ENCODE results near the gene RABAC1. TPM values are rescaled to one million over a fixed set of nuclear protein-coding genes. Genes with fewer than 3 reads are reported as not detected.
A peak's percentile ranks its signal among the peaks of the same experiment; 100 is the strongest.

RABAC1 gene
- total RNA-seq, 1 experiment from 2014 or later, result 114 TPM

DNA sequence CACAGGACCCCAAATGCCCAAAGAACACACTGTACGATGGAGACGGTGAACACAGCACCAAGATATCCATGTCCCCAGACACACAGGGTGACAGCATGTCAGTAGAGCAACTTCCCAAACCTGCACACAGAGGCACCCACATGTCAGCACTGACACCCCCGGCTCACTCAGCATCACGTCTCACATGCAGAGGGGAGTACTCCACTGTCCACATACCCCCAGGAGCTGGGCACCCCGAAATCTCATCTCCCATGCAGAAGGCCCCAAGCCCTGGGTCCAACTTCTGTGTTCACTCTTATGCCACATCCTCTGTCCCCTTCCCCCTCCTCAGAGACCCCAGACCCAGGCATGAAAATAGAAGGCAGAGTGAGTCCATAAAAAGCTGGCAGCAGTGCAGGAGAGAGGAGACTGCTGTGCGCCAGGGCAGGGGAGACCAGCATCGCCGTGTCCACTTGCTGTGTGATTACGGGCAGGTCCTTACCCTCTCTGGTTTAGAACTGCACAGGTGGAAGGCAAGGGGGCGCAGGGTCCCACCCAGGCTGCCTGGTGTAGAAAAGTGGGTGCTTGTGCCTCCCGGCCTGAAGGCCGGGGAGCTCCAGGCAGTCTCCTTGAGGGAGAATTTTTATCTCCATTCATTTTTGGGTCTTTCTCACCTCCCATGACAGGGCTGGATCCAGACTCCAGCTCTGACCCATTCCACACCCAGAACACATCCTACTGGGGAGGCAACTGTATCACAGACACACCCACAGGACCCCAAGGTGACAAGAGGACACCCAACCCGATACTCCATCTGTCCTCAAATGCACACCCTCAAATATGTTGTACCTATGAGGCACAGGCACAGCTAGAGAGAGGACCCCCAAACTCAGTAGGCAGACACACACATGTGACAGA lies 47.9 kb downstream of the RABAC1 start:
- peaks cover 41% of the 10 kb centered on the region for H3K27me3 ChIP-seq (replicated peaks; ENCODE audit: insufficient read depth, low read depth, low read length, poor library complexity)
- H3K9me3 ChIP-seq (ENCODE audit: low read depth, low read length, poor library complexity, severe bottlenecking), result no peaks in the 10 kb centered on the region
- intact Hi-C loops (cut with micrococcal nuclease; ENCODE audit: unreplicated experiment), result no loop called here
- TF ChIP-seq EZH2 (IDR thresholded peaks at IDR 0.05; ENCODE audit: borderline replicate concordance, low read depth, low read length, poor library complexity, severe bottlenecking) (no peak), CTCF (conservative IDR thresholded peaks at IDR 0.05; ENCODE audit: low read depth, low read length) (no peak)
- no TSS peak for BruUV-seq (replicated peaks)
- no peak for DNase-seq (ENCODE audit: low spot score)
- H3K4me3 ChIP-seq (ENCODE audit: low read depth, low read length, poor library complexity, severe bottlenecking), result no peak overlapping the region
- peaks cover 4% of the 10 kb centered on the region for H3K36me3 ChIP-seq (ENCODE audit: insufficient read depth, low read length, poor library complexity, severe bottlenecking)
- no peak overlapping the region for H3K27ac ChIP-seq (ENCODE audit: low read depth, low read length, poor library complexity, severe bottlenecking)
- CTCF ChIA-PET, result no interaction called here
- H3K4me1 ChIP-seq (ENCODE audit: insufficient read depth, low read length, poor library complexity, severe bottlenecking), result no peaks in the 10 kb centered on the region
- POLR2A ChIA-PET (ENCODE audit: low non-redundant PET), result no interaction called here

DNA sequence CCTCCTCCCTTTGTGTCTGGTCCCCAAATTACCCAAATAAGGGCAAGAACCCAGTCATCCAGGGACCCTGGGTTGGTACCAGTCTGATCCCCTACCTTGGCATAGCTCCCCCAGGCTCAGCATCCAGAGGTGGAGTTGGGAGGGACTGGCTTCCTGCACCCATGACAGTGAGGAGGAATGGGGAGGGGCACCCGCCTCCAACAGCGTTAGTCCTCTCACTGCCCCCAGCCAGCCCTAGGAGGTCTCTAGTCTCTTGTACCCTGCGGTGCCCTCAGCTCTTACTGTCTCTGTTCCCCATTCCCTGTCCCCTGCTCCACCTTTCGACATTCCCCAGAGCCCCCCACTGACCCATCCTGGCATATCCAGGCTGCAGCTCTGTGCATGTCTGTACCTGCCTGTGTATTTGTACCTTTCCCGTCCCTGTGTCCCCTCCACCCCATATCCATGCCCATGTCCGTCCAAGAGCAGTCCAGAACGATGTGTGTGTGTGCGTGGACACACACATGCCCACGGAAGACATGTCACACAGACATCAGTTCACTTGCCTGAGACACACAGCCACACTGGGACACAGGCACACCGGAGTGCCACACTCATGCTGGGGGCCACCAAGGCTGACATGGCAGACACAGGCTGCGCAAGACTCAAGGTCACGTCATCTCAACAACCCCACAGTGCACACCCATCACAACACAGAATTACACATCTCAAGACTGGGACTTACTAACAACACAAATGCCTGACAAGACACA lies 48.7 kb downstream of the RABAC1 start:
- H3K4me3 ChIP-seq (ENCODE audit: low read depth, low read length, poor library complexity, severe bottlenecking), result no peak overlapping the region
- no peak overlapping the region for H3K27ac ChIP-seq (ENCODE audit: low read depth, low read length, poor library complexity, severe bottlenecking)
- TF ChIP-seq CTCF (conservative IDR thresholded peaks at IDR 0.05; ENCODE audit: low read depth, low read length) (no peak), EZH2 (IDR thresholded peaks at IDR 0.05; ENCODE audit: borderline replicate concordance, low read depth, low read length, poor library complexity, severe bottlenecking) (no peak)
- H3K27me3 ChIP-seq (replicated peaks; ENCODE audit: insufficient read depth, low read depth, low read length, poor library complexity), result peaks cover 33% of the 10 kb centered on the region
- ChIA-PET POLR2A (ENCODE audit: low non-redundant PET) (no interaction called here), CTCF (no interaction called here)
- no peaks in the 10 kb centered on the region for H3K4me1 ChIP-seq (ENCODE audit: insufficient read depth, low read length, poor library complexity, severe bottlenecking)
- intact Hi-C loops (cut with micrococcal nuclease; ENCODE audit: unreplicated experiment), result no loop called here
- peaks cover 13% of the 10 kb centered on the region for H3K36me3 ChIP-seq (ENCODE audit: insufficient read depth, low read length, poor library complexity, severe bottlenecking)
- no peak for DNase-seq (ENCODE audit: low spot score)
- H3K9me3 ChIP-seq (ENCODE audit: low read depth, low read length, poor library complexity, severe bottlenecking), result no peaks in the 10 kb centered on the region
- TSS peak; percentile 20 for BruUV-seq (replicated peaks)

GRCh38 chr19:41909706-41910105 lies 49.4 kb downstream of the RABAC1 start:
- no peak for TF ChIP-seq EZH2 (IDR thresholded peaks at IDR 0.05; ENCODE audit: borderline replicate concordance, low read depth, low read length, poor library complexity, severe bottlenecking)
- Histone ChIP-seq H3K27me3 (replicated peaks; ENCODE audit: insufficient read depth, low read depth, low read length, poor library complexity) (peaks cover 28% of the 10 kb centered on the region), H3K27ac (ENCODE audit: low read depth, low read length, poor library complexity, severe bottlenecking) (no peak overlapping the region), H3K9me3 (ENCODE audit: low read depth, low read length, poor library complexity, severe bottlenecking) (no peaks in the 10 kb centered on the region), H3K36me3 (ENCODE audit: insufficient read depth, low read length, poor library complexity, severe bottlenecking) (peaks cover 20% of the 10 kb centered on the region), H3K4me1 (ENCODE audit: insufficient read depth, low read length, poor library complexity, severe bottlenecking) (no peaks in the 10 kb centered on the region), H3K4me3 (ENCODE audit: low read depth, low read length, poor library complexity, severe bottlenecking) (no peak overlapping the region)
- CTCF ChIA-PET, result no interaction called here
- BruUV-seq (replicated peaks), result no TSS peak
- no peak for DNase-seq (ENCODE audit: low spot score)
- POLR2A ChIA-PET (ENCODE audit: low non-redundant PET), result no interaction called here
- intact Hi-C loops (cut with micrococcal nuclease; ENCODE audit: unreplicated experiment), result no loop called here
